GM12878 (cell line): ENCODE data around the gene C1QC. TPM values are rescaled to one million over a fixed set of nuclear protein-coding genes. Genes with fewer than 3 reads are reported as not detected.

ENCODE experiments used
- ATAC-seq: fragments of 200-7000 bp; cut with Tn5 transposase; 3 replicates; pipeline ENCODE4 v1.9.1; 2020; ENCODE audit warnings: mild to moderate bottlenecking, moderate library complexity
- BruUV-seq: library from RNA; stranded (reverse); fragments of 400-500 nt; replicated peaks from 2 replicates; lab custom pipeline; 2021; lab: Mats Ljungman, UMichigan
- CTCF ChIA-PET: fragments of 300-600 bp; sonication (Branson Sonifier 250); formaldehyde crosslinking; extraction: SDS; loops from one replicate; lab custom pipeline; 2021; ENCODE audit warnings: inconsistent platforms; lab: Yijun Ruan, JAX
- POLR2A ChIA-PET: fragments of 350-600 bp; formaldehyde crosslinking; extraction: SDS; loops from one replicate; lab custom pipeline; 2021; ENCODE audit warnings: inconsistent platforms; lab: Charles Lee
- RAD21 ChIA-PET: fragments of 300-600 bp; sonication (Branson Sonifier 250); formaldehyde crosslinking; loops from one replicate; lab custom pipeline; 2023; ENCODE audit warnings: antibody characterized with exemption; ENCODE audit not compliant: unreplicated experiment; lab: Charles Lee
- SMC1A ChIA-PET: fragments of 300-600 bp; sonication (Branson Sonifier 250); formaldehyde crosslinking; loops from one replicate; lab custom pipeline; 2023; ENCODE audit not compliant: unreplicated experiment, uncharacterized antibody; lab: Charles Lee
- DNase-seq: peaks from one replicate; pipeline ENCODE4 v3.0.0-alpha.2; 2011; ENCODE audit warnings: low read depth, low spot score
- FAIRE-seq: peaks from 3 replicates; lab custom pipeline; 2011; peaks lifted over from hg19 to GRCh38; lab: Jason Lieb, UNC
- H2AFZ ChIP-seq: 2 replicates; pipeline ENCODE4 v1.6.0; 2011; ENCODE audit warnings: low read depth, low read length, control low read depth; ENCODE audit not compliant: control insufficient read depth
- H3K27ac ChIP-seq: 2 replicates; pipeline ENCODE4 v1.5.1; 2011; ENCODE audit warnings: control low read depth; ENCODE audit not compliant: control insufficient read depth, insufficient read depth
- H3K27me3 ChIP-seq, 2 experiments: replicated peaks in 1 of 2; 2 replicates each; pipeline versions ENCODE4 v1.6.0 to v1.6.1; 2011; ENCODE audit warnings: low read length in 1 of 2; ENCODE audit not compliant: control insufficient read depth in 2 of 2, insufficient read depth in 2 of 2
- H3K36me3 ChIP-seq, 2 experiments: 2 replicates each; pipeline ENCODE4 v1.5.1; 2011; ENCODE audit warnings: low read length in 1 of 2; ENCODE audit not compliant: control insufficient read depth in 2 of 2, insufficient read depth in 2 of 2
- H3K4me1 ChIP-seq: 2 replicates; pipeline ENCODE4 v1.6.1; 2011; ENCODE audit warnings: mild to moderate bottlenecking, low read length, moderate library complexity, mixed read lengths; ENCODE audit not compliant: control insufficient read depth, insufficient read depth
- H3K4me2 ChIP-seq: 2 replicates; pipeline ENCODE4 v1.6.0; 2011; ENCODE audit warnings: control low read depth; ENCODE audit not compliant: control insufficient read depth, insufficient read depth
- H3K4me3 ChIP-seq: fragments of 200-600 bp; sonication (generic); 2 replicates; pipeline ENCODE4 v1.5.1; 2016
- H3K79me2 ChIP-seq: 2 replicates; pipeline ENCODE4 v1.6.0; 2011; ENCODE audit warnings: low read length; ENCODE audit not compliant: control insufficient read depth, insufficient read depth
- H3K9ac ChIP-seq: 2 replicates; pipeline ENCODE4 v1.8.0; 2011; ENCODE audit warnings: low read length, control low read depth, mixed read lengths; ENCODE audit not compliant: control insufficient read depth, insufficient read depth
- H3K9me3 ChIP-seq: replicated peaks from 3 replicates; pipeline ENCODE4 v1.5.1; 2011; ENCODE audit warnings: mild to moderate bottlenecking, low read length; ENCODE audit not compliant: control insufficient read depth, insufficient read depth
- H4K20me1 ChIP-seq: 2 replicates; pipeline ENCODE4 v1.6.0; 2011; ENCODE audit not compliant: control insufficient read depth, insufficient read depth
- HCFC1 ChIP-seq: fragments of 150-350 bp; IDR thresholded peaks from 2 replicates; pipeline ENCODE4 v1.6.1; 2014; ENCODE audit warnings: low read length
- MYB ChIP-seq: fragments of 150-350 bp; IDR thresholded peaks from 2 replicates; pipeline ENCODE4 v1.6.1; 2014; ENCODE audit warnings: mild to moderate bottlenecking, low read depth, low read length, borderline replicate concordance
- NR2C2 ChIP-seq: IDR thresholded peaks from 2 replicates; pipeline ENCODE4 v1.6.1; 2011; ENCODE audit warnings: borderline replicate concordance, low read depth; ENCODE audit not compliant: control insufficient read depth, insufficient read length
- RB1 ChIP-seq: fragments of 450-650 bp; formaldehyde crosslinking; IDR thresholded peaks from 2 replicates; pipeline ENCODE4 v1.6.1; 2017; ENCODE audit warnings: mild to moderate bottlenecking, borderline replicate concordance
- SPI1 ChIP-seq: IDR thresholded peaks from 2 replicates; pipeline ENCODE4 v1.6.1; 2011; ENCODE audit warnings: low read depth, mild to moderate bottlenecking, low read length, moderate library complexity, borderline replicate concordance; ENCODE audit not compliant: insufficient read depth
- WGBS: methylation state at CpG from one replicate; pipeline ENCODE4 v1.1.6; 2016; ENCODE audit warnings: low lambda C conversion rate; ENCODE audit not compliant: insufficient replicate concordance, insufficient coverage; ENCODE audit errors: missing lambda C conversion rate; 5-methylcytosine and 5-hydroxymethylcytosine counted together
- in situ Hi-C: fragments of 300-500 bp; cut with MboI; formaldehyde crosslinking; loops from 9 replicates; pipeline ENCODE4 v1.14.3; 2018; ENCODE audit warnings: mixed read lengths
- intact Hi-C: fragments of 100-400 bp; cut with micrococcal nuclease; formaldehyde crosslinking; loops from one replicate; pipeline ENCODE4 v1.14.2; 2022; ENCODE audit not compliant: unreplicated experiment
- polyA plus RNA-seq, 11 experiments: library from polyadenylated mRNA; depleted of rRNA in 4 of 11; unstranded in 6 of 11; stranded (reverse) in 5 of 11; fragments of >200 nt; fragmentation: Nextera tagmentation in 4 of 11; fragmentation: Illumina TruSeq in 1 of 11; extraction: Ambion mirVana in 4 of 11; extraction: Trizol in 1 of 11; gene quantifications; 1 replicate in 1 of 11; 2 replicates in 10 of 11; pipeline versions ENCODE4 v1.2.1 to v1.2.3, GENCODE V29; 2011 to 2016; ENCODE audit warnings: inconsistent platforms in 2 of 11, missing spikeins in 2 of 11, low read depth in 1 of 11
- total RNA-seq, 4 experiments: library from RNA; depleted of rRNA in 3 of 4; stranded (reverse); fragments of >200 nt in 3 of 4; fragmentation: Illumina TruSeq in 1 of 4; extraction: Trizol in 1 of 4; gene quantifications; 2 replicates each; pipeline versions ENCODE4 v1.2.1 to v1.2.3, GENCODE V29; 2013 to 2021
- TF ChIP-seq, protein P1 (sequence below): fragments of 450-650 bp; IDR thresholded peaks from 2 replicates; pipeline ENCODE4 v1.6.1; 2017; ENCODE audit warnings: low read depth, mild to moderate bottlenecking, moderate library complexity
- TF ChIP-seq, protein P2 (sequence below): fragments of 450-650 bp; IDR thresholded peaks from 2 replicates; pipeline ENCODE4 v1.6.1; 2017; ENCODE audit warnings: antibody characterized with exemption, mild to moderate bottlenecking, moderate library complexity
- TF ChIP-seq, protein P3 (sequence below): fragments of 450-650 bp; IDR thresholded peaks from 2 replicates; pipeline ENCODE4 v1.6.1; 2018; ENCODE audit warnings: borderline replicate concordance, mild to moderate bottlenecking; ENCODE audit not compliant: partially characterized antibody
- TF ChIP-seq, protein P4 (sequence below): IDR thresholded peaks from 2 replicates; pipeline ENCODE4 v1.6.1; 2011; ENCODE audit warnings: borderline replicate concordance, low read depth, mild to moderate bottlenecking, moderate library complexity, mixed read lengths, low read length; ENCODE audit not compliant: insufficient read depth; ENCODE audit errors: extremely low read length

The C1QC gene
- total and polyA plus RNA-seq, 10 of the 15 experiments (the other 5 are each of a cell fraction or from before 2014, with no cell fraction given): 0.74 TPM; not detected in 9

DNA sequence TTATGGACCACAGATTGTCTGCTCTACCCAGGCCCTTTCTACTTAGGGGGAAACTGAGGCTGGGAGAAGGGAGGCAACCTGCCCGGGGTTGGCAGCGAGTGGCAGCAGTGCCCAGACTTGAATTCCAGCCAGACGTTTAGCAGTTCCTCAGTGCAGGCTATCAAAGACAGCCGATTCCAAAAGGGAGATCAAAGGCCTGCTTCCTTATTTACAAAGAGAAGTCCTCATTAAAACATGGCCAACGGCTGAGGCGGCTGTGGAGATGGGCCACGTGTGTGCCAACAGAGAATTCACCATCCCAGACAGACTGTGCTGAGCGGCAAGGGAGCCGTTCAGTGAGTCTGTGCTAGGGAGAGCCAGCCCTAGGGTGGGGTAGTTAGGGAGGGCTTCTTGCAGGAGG, 37.3 kb downstream of the C1QC start:
- no peaks in the 10 kb centered on the region for H3K36me3 ChIP-seq
- TF ChIP-seq SPI1: no peak
- TF ChIP-seq NR2C2: no peak
- TF ChIP-seq, protein P1, sequence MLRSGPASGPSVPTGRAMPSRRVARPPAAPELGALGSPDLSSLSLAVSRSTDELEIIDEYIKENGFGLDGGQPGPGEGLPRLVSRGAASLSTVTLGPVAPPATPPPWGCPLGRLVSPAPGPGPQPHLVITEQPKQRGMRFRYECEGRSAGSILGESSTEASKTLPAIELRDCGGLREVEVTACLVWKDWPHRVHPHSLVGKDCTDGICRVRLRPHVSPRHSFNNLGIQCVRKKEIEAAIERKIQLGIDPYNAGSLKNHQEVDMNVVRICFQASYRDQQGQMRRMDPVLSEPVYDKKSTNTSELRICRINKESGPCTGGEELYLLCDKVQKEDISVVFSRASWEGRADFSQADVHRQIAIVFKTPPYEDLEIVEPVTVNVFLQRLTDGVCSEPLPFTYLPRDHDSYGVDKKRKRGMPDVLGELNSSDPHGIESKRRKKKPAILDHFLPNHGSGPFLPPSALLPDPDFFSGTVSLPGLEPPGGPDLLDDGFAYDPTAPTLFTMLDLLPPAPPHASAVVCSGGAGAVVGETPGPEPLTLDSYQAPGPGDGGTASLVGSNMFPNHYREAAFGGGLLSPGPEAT: no peak
- TF ChIP-seq, protein P2, sequence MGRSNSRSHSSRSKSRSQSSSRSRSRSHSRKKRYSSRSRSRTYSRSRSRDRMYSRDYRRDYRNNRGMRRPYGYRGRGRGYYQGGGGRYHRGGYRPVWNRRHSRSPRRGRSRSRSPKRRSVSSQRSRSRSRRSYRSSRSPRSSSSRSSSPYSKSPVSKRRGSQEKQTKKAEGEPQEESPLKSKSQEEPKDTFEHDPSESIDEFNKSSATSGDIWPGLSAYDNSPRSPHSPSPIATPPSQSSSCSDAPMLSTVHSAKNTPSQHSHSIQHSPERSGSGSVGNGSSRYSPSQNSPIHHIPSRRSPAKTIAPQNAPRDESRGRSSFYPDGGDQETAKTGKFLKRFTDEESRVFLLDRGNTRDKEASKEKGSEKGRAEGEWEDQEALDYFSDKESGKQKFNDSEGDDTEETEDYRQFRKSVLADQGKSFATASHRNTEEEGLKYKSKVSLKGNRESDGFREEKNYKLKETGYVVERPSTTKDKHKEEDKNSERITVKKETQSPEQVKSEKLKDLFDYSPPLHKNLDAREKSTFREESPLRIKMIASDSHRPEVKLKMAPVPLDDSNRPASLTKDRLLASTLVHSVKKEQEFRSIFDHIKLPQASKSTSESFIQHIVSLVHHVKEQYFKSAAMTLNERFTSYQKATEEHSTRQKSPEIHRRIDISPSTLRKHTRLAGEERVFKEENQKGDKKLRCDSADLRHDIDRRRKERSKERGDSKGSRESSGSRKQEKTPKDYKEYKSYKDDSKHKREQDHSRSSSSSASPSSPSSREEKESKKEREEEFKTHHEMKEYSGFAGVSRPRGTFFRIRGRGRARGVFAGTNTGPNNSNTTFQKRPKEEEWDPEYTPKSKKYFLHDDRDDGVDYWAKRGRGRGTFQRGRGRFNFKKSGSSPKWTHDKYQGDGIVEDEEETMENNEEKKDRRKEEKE: no peak
- no peak for TF ChIP-seq HCFC1
- TF ChIP-seq RB1: no peak
- TF ChIP-seq, protein P3, sequence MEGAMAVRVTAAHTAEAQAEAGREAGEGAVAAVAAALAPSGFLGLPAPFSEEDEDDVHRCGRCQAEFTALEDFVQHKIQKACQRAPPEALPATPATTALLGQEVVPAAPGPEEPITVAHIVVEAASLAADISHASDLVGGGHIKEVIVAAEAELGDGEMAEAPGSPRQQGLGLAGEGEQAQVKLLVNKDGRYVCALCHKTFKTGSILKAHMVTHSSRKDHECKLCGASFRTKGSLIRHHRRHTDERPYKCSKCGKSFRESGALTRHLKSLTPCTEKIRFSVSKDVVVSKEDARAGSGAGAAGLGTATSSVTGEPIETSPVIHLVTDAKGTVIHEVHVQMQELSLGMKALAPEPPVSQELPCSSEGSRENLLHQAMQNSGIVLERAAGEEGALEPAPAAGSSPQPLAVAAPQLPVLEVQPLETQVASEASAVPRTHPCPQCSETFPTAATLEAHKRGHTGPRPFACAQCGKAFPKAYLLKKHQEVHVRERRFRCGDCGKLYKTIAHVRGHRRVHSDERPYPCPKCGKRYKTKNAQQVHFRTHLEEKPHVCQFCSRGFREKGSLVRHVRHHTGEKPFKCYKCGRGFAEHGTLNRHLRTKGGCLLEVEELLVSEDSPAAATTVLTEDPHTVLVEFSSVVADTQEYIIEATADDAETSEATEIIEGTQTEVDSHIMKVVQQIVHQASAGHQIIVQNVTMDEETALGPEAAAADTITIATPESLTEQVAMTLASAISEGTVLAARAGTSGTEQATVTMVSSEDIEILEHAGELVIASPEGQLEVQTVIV: no peak
- TF ChIP-seq, protein P4, sequence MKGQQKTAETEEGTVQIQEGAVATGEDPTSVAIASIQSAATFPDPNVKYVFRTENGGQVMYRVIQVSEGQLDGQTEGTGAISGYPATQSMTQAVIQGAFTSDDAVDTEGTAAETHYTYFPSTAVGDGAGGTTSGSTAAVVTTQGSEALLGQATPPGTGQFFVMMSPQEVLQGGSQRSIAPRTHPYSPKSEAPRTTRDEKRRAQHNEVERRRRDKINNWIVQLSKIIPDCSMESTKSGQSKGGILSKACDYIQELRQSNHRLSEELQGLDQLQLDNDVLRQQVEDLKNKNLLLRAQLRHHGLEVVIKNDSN: no peak
- TF ChIP-seq MYB: no peak
- TF ChIP-seq, all 136 proteins: peak for 0
- ChIA-PET RAD21 (no interaction called here), POLR2A (no interaction called here), SMC1A (interaction anchor here (0.6 kb wide), 1 partner anchor 23 kb away, joined by 3 read pairs; no protein-coding TSS in a partner anchor), CTCF (no interaction called here)
- no peaks in the 10 kb centered on the region; a peak in 1 of 4 replicates for H3K27me3 ChIP-seq
- H3K9me3 ChIP-seq: no peaks in the 10 kb centered on the region
- in situ Hi-C loops (no loop called here), intact Hi-C loops (no loop called here)
- no peak for DNase-seq
- 31% methylated on average over 9 of the region's 9 CpGs for WGBS
- H3K9ac ChIP-seq: no peak overlapping the region
- H3K4me3 ChIP-seq: no peak overlapping the region
- H4K20me1 ChIP-seq: no peaks in the 10 kb centered on the region
- ATAC-seq: no peak
- H3K79me2 ChIP-seq: no peaks in the 10 kb centered on the region
- no peak overlapping the region for H3K4me2 ChIP-seq
- FAIRE-seq: no peak
- BruUV-seq: no TSS peak
- H2AFZ ChIP-seq: no peak overlapping the region
- no peak overlapping the region for H3K27ac ChIP-seq
- no peaks in the 10 kb centered on the region for H3K4me1 ChIP-seq
